HepG2 (cell line): ENCODE measurements around the gene GDAP1L1.

Source experiments
- ATF2 ChIP-seq: sonication (generic); formaldehyde crosslinking; IDR thresholded peaks from 2 replicates; pipeline ENCODE4 v1.4.0; 2020; ENCODE audit warnings: missing genetic modification reagents
- DMTF1 ChIP-seq: sonication (generic); formaldehyde crosslinking; IDR thresholded peaks from 2 replicates; pipeline ENCODE4 v1.4.0; 2020; ENCODE audit warnings: mild to moderate bottlenecking, missing genetic modification reagents
- MTERF4 ChIP-seq: sonication (generic); formaldehyde crosslinking; IDR thresholded peaks from 2 replicates; pipeline ENCODE4 v1.8.0; 2023; ENCODE audit warnings: mild to moderate bottlenecking, missing genetic modification reagents
- PHF21A ChIP-seq: sonication (generic); formaldehyde crosslinking; IDR thresholded peaks from 2 replicates; pipeline ENCODE4 v1.5.0; 2020; ENCODE audit warnings: mild to moderate bottlenecking, missing genetic modification reagents
- POLR2A ChIP-seq, 2 experiments: IDR thresholded peaks; 2 replicates each; pipeline ENCODE4 v1.6.1; 2011; ENCODE audit warnings: low read depth in 2 of 2, low read length in 2 of 2, mild to moderate bottlenecking in 1 of 2, moderate library complexity in 1 of 2; ENCODE audit not compliant: insufficient read depth in 1 of 2
- POLR2AphosphoS5 ChIP-seq: IDR thresholded peaks from 2 replicates; pipeline ENCODE4 v1.6.1; 2012; ENCODE audit warnings: low read depth, low read length
- REPIN1 ChIP-seq: sonication (generic); formaldehyde crosslinking; IDR thresholded peaks from 2 replicates; pipeline ENCODE4 v1.8.0; 2022; ENCODE audit warnings: missing genetic modification reagents, low read depth, mild to moderate bottlenecking, borderline replicate concordance
- SNAPC5 ChIP-seq: sonication (generic); formaldehyde crosslinking; IDR thresholded peaks from 2 replicates; pipeline ENCODE4 v1.8.1; 2023; ENCODE audit warnings: mild to moderate bottlenecking, missing genetic modification reagents, borderline replicate concordance
- ZNF205 ChIP-seq: IDR thresholded peaks from 2 replicates; pipeline ENCODE4 v1.6.1; 2018; ENCODE audit warnings: missing biosample characterization, missing genetic modification reagents
- TF ChIP-seq, protein P1 (sequence below): sonication (generic); formaldehyde crosslinking; IDR thresholded peaks from 2 replicates; pipeline ENCODE4 v1.5.0; 2020; ENCODE audit warnings: mild to moderate bottlenecking, missing genetic modification reagents, moderate library complexity
- TF ChIP-seq, protein P2 (sequence below): sonication (generic); formaldehyde crosslinking; IDR thresholded peaks from 2 replicates; pipeline ENCODE4 v1.8.1; 2023; ENCODE audit warnings: mild to moderate bottlenecking, missing genetic modification reagents

GRCh38 chr20:44319839-44320422 is 72.8 kb downstream of the GDAP1L1 start:
- TF ChIP-seq PHF21A (CRISPR knock-in tag): no peak
- TF ChIP-seq POLR2A (IDR thresholded peaks at IDR 0.05; ENCODE audit: insufficient read depth in 1 of 2, low read depth in 2 of 2, low read length in 2 of 2): no peak
- no peak for TF ChIP-seq DMTF1
- no peak for TF ChIP-seq ZNF205 (CRISPR knock-in tag)
- TF ChIP-seq, protein P1, sequence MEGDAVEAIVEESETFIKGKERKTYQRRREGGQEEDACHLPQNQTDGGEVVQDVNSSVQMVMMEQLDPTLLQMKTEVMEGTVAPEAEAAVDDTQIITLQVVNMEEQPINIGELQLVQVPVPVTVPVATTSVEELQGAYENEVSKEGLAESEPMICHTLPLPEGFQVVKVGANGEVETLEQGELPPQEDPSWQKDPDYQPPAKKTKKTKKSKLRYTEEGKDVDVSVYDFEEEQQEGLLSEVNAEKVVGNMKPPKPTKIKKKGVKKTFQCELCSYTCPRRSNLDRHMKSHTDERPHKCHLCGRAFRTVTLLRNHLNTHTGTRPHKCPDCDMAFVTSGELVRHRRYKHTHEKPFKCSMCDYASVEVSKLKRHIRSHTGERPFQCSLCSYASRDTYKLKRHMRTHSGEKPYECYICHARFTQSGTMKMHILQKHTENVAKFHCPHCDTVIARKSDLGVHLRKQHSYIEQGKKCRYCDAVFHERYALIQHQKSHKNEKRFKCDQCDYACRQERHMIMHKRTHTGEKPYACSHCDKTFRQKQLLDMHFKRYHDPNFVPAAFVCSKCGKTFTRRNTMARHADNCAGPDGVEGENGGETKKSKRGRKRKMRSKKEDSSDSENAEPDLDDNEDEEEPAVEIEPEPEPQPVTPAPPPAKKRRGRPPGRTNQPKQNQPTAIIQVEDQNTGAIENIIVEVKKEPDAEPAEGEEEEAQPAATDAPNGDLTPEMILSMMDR (CRISPR knock-in tag): no peak
- no peak for TF ChIP-seq POLR2AphosphoS5
- TF ChIP-seq REPIN1: no peak
- TF ChIP-seq, protein P2, sequence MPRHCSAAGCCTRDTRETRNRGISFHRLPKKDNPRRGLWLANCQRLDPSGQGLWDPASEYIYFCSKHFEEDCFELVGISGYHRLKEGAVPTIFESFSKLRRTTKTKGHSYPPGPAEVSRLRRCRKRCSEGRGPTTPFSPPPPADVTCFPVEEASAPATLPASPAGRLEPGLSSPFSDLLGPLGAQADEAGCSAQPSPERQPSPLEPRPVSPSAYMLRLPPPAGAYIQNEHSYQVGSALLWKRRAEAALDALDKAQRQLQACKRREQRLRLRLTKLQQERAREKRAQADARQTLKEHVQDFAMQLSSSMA: no peak
- no peak for TF ChIP-seq ATF2 (CRISPR knock-in tag)
- no peak for TF ChIP-seq MTERF4 (CRISPR knock-in tag)
- TF ChIP-seq SNAPC5 (CRISPR knock-in tag): no peak
